Suprapubic skin (tissue), 3 donors: ENCODE data around the gene SERPINB6.

Experiments
- CTCF ChIP-seq, 2 donors: fragments of 200-600 bp in 1 of 2; fragments of 450-650 bp in 1 of 2; sonication (generic) in 1 of 2; IDR thresholded peaks; one replicate each; pipeline ENCODE4 v1.5.1; 2016 to 2019; ENCODE audit warnings: antibody characterized with exemption in 2 of 2, mild to moderate bottlenecking in 1 of 2, moderate library complexity in 1 of 2
- POLR2AphosphoS5 ChIP-seq, 3 donors: sonication (generic); formaldehyde crosslinking; IDR thresholded peaks; one replicate each; pipeline ENCODE4 v1.6.1; 2017; ENCODE audit warnings: antibody characterized with exemption in 3 of 3

- TF ChIP-seq CTCF (IDR thresholded peaks at IDR 0.05) (peak; percentile 49 to 71), POLR2AphosphoS5 (IDR thresholded peaks at IDR 0.05) (no peak)
Observed at GRCh38 chr6:3001773-3002293, 30.5 kb upstream of the SERPINB6 start.
